H1 (cell line): ENCODE data around the gene E2F3. TPM values are rescaled to one million over a fixed set of nuclear protein-coding genes. Genes with fewer than 3 reads are reported as not detected.

Experiments
- CBX5 ChIP-seq: fragments of 300-800, 300-1000 bp; sonication (generic); IDR thresholded peaks from 2 replicates; pipeline ENCODE4 v1.7.1; 2016; ENCODE audit warnings: antibody characterized with exemption, low read length, low read depth
- CHD7 ChIP-seq: fragments of 300-600 bp; sonication (generic); IDR thresholded peaks from 2 replicates; pipeline ENCODE4 v1.7.1; 2012; ENCODE audit warnings: low read length, moderate library complexity, mild to moderate bottlenecking, inconsistent platforms; ENCODE audit not compliant: insufficient replicate concordance
- polyA plus RNA-seq, 7 experiments: library from polyadenylated mRNA; depleted of rRNA in 3 of 7; stranded (reverse) in 5 of 7; unstranded in 2 of 7; fragments of >200 nt in 5 of 7; fragments of 200-250 nt in 2 of 7; gene quantifications; 1 replicate in 5 of 7; 2 replicates in 1 of 7; 4 replicates in 1 of 7; pipeline versions ENCODE4 v1.2.1 to v1.2.3, GENCODE V29; 2011 to 2013; ENCODE audit warnings: missing spikeins in 2 of 7, mixed read lengths in 2 of 7
- total RNA-seq: library from RNA; stranded (reverse); fragmentation: NEBNext Ultra II Directional; extraction: Animal tissue kit (Norgen Biotek cat#: 25700); gene quantifications from 2 replicates; pipeline ENCODE4 v1.2.1, GENCODE V29; 2021
- TF ChIP-seq, protein P1 (sequence below), 3 experiments: IDR thresholded peaks; 1 replicate in 2 of 3; 2 replicates in 1 of 3; pipeline versions ENCODE4 v1.5.1 to v1.6.1; 2011; ENCODE audit warnings: low read length in 3 of 3, mild to moderate bottlenecking in 3 of 3, inconsistent platforms in 2 of 3, low read depth in 1 of 3, moderate library complexity in 1 of 3; ENCODE audit not compliant: insufficient read depth in 1 of 3; ENCODE audit errors: control extremely low read depth in 1 of 3

E2F3 gene
- total and polyA plus RNA-seq, 2 of the 8 experiments (the other 6 are each of a cell fraction or from before 2014, with no cell fraction given) = 14.9 to 42.2 TPM

DNA sequence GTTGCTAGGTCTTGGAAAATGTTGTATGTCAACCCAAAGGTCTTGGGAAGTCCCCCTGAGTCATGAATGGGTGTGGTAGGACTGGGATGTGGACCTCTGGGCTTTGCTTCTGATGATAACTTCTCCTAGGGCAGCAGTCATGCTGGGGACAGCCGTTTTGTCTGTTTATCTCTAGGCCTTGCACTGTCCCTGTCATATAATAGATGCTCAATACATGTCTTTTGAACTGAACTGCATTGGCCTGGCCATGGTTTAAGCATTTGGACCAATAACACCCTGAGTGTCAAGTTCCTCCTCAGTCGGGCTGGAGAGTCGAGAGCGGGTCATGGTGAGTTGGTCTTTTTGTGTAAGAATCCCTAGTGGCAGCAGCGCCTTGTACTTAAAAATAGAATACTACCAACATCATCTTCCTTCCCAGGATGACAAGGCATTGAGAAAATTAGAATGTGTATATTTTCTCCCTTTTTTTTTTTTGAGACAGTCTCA is 43.1 kb downstream of the E2F3 start (continued):
- no peak for TF ChIP-seq CHD7
- TF ChIP-seq, protein P1, sequence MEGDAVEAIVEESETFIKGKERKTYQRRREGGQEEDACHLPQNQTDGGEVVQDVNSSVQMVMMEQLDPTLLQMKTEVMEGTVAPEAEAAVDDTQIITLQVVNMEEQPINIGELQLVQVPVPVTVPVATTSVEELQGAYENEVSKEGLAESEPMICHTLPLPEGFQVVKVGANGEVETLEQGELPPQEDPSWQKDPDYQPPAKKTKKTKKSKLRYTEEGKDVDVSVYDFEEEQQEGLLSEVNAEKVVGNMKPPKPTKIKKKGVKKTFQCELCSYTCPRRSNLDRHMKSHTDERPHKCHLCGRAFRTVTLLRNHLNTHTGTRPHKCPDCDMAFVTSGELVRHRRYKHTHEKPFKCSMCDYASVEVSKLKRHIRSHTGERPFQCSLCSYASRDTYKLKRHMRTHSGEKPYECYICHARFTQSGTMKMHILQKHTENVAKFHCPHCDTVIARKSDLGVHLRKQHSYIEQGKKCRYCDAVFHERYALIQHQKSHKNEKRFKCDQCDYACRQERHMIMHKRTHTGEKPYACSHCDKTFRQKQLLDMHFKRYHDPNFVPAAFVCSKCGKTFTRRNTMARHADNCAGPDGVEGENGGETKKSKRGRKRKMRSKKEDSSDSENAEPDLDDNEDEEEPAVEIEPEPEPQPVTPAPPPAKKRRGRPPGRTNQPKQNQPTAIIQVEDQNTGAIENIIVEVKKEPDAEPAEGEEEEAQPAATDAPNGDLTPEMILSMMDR (IDR thresholded peaks at IDR 0.05; ENCODE audit: control extremely low read depth in 1 of 3, insufficient read depth in 1 of 3, low read depth in 1 of 3, low read length in 3 of 3) = no peak
- TF ChIP-seq CBX5 = no peak
- TF ChIP-seq, all 59 proteins: peak for 0
